ENCODE data around the gene CACNA2D4.

The CACNA2D4 gene

DNA sequence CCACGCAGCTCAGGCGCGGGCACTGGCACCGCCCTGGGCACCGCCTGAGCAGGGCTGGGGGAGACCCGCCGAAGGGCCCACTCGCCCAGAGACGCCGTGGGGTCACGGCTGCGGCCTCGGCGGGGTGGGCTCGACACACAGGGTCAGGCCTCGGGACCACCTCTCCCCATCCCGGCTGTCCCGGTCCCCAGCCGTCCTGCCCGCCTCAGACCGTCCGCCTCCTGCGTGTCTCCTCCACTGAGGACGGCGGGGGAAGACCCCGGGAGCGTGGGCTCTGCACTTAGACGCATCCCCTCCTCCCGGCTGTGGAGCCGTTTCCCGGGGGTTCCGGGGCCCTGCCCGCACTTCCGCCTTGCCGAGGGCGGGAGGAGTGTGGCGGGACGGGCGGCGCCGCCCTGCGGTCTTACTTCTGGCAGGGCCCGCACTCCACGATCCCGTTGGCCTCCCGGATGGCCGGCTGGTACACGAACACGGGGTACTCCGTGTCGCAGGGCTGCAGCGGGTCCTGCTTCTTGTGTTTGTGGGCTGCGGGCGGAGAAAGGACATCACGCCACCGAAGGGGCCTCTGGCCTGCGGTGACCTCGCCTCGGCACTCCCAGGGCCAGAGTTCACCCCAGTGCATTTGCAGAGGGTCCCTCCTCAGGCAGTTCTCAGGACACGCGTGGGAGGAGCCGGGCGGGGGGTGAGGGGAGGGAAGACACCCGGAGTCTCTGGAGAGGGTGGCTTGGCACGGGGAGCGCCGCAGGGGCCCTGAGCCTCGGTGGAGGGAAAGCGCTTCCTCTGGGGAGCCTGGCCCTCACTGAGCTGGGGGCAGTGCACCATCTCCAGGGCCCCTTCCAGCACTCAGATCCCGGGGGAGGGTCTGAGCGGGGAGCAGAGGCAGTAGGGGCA is 121.2 kb downstream of the CACNA2D4 start:
- DNase-seq, result no peak

- DNase-seq, result no peak
Measured at GRCh38 chr12:1796515-1797010, 121.9 kb downstream of the CACNA2D4 start.

- peak; percentile 54 for DNase-seq
Measured at GRCh38 chr12:1795785-1796514, 122.5 kb downstream of the CACNA2D4 start.

DNA sequence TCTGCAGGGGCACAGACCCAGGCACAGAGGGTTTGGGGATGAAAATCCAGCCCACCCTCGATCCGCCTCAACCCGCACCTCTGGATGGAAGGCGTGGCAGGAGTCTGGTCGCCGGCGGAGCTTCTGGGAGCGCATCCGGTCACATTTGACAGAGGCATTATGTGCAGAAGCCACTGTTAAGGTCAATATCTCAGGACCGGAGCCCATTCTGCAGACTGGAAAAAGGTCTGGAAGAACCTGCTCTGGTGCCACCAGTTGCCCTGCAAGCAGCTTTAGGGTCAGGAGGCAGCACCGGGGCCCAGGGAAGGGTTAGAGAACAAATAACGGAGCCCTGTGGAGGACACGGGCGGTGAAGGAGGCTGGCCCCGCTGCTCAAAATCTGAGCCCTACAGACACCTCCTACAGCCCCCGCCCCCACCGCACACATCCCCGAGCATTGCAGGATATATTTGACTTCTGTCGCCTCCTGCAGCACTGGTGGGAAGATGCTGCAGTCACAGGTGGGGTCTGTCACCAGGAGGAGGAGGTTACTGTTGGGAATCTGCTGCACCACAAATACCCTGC is 123.1 kb downstream of the CACNA2D4 start:
- no peak for DNase-seq

DNA sequence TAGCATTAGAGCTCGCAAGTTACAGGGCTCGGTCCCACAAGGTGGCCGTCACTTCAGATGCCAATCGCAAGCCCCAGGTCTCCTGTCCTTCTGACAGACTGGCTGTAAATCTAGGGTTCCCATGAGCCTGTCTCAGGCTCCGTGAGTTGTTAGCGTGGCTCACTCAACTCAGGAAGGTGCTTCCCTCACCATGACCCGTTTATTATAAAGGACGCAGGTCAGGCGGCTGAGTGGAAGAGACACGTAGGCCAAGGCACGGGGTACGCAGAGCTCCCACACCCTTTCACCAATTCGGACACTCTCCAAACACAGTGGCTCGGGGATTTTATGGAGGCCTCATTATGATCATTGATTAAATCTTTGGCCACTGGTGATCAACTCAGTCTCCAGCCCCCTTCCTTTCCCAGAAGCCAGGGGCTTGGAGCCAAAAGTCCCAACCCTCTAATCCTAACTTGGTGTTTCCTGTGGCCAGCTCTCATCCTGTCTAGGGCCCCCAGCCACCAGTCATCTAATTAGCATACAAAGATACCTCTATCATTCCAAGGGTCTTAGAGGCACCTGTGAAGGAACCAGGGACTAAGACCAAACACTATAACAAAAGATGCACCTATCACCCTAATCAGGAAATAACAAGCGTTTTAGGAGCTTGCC is 123.9 kb downstream of the CACNA2D4 start:
- DNase-seq, result no peak

- no peak for DNase-seq
Measured at GRCh38 chr12:1793426-1794210, 124.8 kb downstream of the CACNA2D4 start.

DNA sequence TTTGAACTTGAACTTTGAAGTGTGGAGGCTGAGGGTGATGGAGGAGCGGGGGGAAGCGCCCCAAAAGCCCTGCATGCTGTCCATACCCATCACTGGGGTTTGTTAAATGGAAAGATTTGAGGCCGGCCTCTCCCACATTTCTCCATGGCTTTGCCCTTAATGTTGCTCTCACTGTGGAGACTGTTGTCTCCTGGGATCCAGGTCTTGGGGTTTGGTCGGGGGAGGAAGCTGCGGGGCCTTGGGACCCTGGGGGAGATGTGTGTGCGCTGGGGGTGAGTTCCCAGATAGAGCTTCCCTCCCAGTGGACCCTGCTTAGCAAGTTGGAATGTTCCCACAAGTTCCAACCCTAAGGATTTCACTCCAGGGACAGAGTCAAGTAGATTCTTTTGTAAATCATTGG is 126.0 kb downstream of the CACNA2D4 start:
- DNase-seq, result no peak

GRCh38 chr12:1791104-1791841 is 127.2 kb downstream of the CACNA2D4 start:
- DNase-seq, result peak; percentile 40

DNA sequence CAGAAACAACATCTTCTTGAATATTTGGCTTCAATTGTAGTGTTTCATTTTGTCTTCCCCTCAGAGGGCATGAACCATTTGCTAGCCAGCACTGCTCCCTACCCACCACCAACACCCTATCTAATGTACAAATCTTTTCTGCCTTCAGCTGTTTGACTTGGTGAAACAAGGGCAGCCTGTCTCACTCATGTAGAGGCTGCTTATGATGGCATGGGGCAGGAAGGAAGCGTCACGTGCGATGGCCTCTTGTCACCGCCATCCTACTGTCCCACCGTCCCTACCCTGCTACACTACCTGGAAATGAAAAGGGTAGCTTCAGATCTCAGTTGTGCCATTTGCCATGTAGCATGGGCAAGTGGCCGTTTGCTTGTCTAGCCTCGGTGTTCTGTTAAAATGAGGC is 128.0 kb downstream of the CACNA2D4 start:
- no peak for DNase-seq

GRCh38 chr12:1787714-1788113 is 130.7 kb downstream of the CACNA2D4 start:
- DNase-seq, result no peak

GRCh38 chr12:1782215-1782614 is 136.2 kb downstream of the CACNA2D4 start:
- no peak for DNase-seq

DNA sequence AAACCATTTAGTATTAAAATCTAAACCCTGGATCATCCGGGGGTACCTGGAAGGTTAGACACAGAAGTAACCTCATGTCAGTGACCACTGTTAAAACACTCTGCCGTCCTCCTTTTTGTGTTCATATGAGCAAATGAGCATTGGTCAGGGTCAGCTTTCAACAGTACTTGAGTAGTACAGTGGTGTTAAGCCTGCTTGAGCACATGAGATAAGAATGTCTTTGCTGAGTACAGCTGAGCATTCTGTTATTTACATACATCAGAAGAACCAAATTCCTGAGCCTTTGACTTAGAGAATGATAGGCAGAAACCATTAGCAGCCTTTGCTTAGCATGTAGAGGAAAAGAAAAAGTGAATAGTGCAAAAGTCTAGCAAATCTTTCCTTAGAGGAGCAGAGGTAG is 136.7 kb downstream of the CACNA2D4 start:
- DNase-seq, result no peak

GRCh38 chr12:1779783-1780182 is 138.7 kb downstream of the CACNA2D4 start:
- DNase-seq, result no peak

DNA sequence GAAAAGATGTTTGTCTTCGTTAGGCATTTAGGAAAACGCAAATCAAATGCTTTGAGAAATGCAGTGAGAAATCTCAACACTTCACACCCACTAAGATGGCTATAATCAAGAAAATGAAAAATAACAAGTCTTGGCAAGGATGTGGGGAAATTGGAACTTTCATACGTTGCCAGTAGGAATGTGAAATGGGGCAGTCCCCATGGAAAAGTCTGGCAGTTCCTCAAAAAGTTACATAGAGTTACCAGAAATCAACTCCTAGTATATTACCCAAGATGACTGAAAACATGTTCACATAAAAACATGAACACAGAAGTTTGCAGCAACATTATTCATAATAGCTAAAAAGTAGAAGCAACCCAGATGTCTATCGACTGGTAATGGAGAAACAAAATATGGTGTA is 139.5 kb downstream of the CACNA2D4 start:
- DNase-seq, result no peak

GRCh38 chr12:1777798-1778197 is 140.7 kb downstream of the CACNA2D4 start:
- DNase-seq, result no peak

DNA sequence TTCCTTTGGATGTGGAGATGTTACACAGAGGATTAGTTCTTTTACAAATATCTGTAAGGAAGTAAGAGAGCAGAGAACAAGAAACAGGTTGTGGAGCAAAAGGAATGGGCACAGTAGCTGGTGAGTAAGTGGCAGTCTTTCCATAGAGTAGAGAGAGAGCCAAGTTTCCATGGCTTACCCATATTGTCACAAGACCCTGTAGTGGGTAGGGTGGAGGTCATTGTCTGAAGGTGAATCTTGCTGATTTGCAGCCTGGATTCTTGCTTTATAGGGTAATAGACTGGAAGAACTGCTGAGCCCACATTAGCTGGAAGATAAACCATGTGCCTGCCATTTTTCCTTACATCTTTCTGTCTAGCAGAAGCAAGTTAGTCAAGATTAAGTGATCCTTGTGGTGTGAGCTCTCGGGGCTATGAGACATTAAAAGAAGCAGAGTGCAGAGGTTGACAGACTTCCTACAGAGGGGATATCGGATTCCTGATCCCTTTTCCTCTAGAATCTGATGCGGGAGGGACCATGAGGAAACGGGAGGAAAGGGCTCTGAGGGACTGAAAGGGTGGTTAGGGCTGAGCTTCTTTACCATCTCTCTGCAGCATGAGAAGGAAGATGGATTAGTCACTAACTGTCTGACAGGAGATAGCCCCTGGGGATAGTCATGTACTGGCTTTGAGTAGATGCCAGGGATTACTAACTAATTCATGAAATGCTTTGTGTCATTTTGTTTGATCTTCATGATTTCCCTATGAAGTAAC is 142.1 kb downstream of the CACNA2D4 start:
- DNase-seq, result no peak

DNA sequence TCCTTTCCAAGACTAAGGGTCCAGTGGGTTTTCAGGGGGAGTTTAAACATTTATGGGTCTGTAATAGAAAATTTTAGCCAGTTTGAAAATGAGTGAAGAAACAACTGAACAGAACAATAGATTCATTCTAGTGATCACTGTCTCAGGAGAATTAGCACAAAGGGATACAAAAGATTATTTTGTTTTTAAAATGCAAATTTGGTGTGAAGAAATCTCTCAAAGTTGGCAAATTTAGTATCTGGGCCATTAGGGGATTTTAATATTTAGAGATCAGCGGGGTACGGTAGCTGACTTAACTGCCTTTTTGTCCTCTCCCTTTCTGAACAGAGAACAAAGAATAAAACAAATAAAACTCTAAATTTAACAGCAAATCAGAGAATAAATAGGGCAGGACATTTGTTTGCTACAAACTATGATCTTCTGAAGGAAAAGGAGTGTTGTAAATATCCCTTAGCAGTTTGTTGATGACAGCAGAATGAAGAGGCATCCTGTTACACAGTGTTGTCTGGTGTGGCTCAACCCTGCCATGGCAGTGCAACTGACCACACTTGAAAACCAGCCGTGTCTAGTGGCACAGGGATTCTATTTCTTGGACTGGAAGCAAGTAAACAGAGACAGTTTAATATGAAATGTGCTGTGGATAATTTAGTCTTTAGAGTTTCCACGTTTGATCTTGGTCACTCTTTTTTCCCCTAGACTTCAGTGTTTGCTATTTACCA is 144.4 kb downstream of the CACNA2D4 start:
- peak; percentile 17 for DNase-seq

- no peak for DNase-seq
Measured at GRCh38 chr12:1769809-1770494, 148.5 kb downstream of the CACNA2D4 start.

DNA sequence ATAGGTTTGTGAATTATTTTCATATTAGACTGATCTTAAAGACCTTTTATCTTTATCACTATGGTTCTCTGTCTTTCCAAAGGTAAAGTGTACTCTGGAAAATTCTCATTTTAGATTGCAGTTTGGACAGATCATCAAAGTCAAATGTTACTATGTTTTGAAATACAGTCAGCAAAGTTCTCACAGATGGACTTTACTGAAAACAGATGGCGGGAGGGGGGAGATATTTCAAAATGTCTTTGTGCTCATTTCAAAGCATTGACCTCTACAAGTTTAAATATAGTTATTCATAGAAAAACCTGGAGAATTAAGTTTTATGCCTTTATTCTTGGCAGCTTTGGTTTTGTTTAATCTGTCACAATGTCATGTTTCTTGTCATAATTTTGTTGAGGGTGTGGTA is 149.8 kb downstream of the CACNA2D4 start:
- no peak for DNase-seq
